Endothelial cell of umbilical vein (primary cell): Measurements from ENCODE around the gene ALOX5. TPM values are rescaled to one million over a fixed set of nuclear protein-coding genes. Genes with fewer than 3 reads are reported as not detected.

ENCODE experiments used
- BruUV-seq: library from RNA; stranded (reverse); fragments of 400-500 nt; replicated peaks from 2 replicates; lab custom pipeline; 2021; lab: Mats Ljungman, UMichigan
- CTCF ChIA-PET: fragments of 300-600, 350-600 bp; sonication (Branson Sonifier 250); formaldehyde crosslinking; loops from one replicate; lab custom pipeline; 2021; ENCODE audit warnings: antibody characterized with exemption, inconsistent platforms; lab: Charles Lee
- POLR2A ChIA-PET: fragments of 300-600, 350-600 bp; sonication (Branson Sonifier 250); formaldehyde crosslinking; loops from one replicate; lab custom pipeline; 2021; ENCODE audit warnings: antibody characterized with exemption, inconsistent platforms; lab: Charles Lee
- DNase-seq: peaks from one replicate; pipeline ENCODE4 v3.0.0-alpha.2; 2011; ENCODE audit warnings: low read depth, low spot score
- FAIRE-seq: peaks from 2 replicates; lab custom pipeline; 2011; peaks lifted over from hg19 to GRCh38; lab: Jason Lieb, UNC
- H2AFZ ChIP-seq: 2 replicates; pipeline ENCODE4 v1.6.0; 2012; ENCODE audit warnings: low read depth, low read length, control low read depth, inconsistent platforms
- H3K27ac ChIP-seq: 2 replicates; pipeline ENCODE4 v1.5.1; 2011; ENCODE audit warnings: low read depth, mild to moderate bottlenecking, control low read depth, low read length, moderate library complexity; ENCODE audit not compliant: insufficient read depth
- H3K27me3 ChIP-seq, 2 experiments: 2 replicates each; pipeline versions ENCODE4 v1.6.0 to v1.6.1; 2011; ENCODE audit warnings: low read length in 2 of 2, mixed read lengths in 1 of 2; ENCODE audit not compliant: control insufficient read depth in 2 of 2, insufficient read depth in 2 of 2
- H3K36me3 ChIP-seq, 2 experiments: 2 replicates in 1 of 2; 3 replicates in 1 of 2; pipeline ENCODE4 v1.5.1; 2011; ENCODE audit warnings: low read length in 2 of 2, mild to moderate bottlenecking in 1 of 2, moderate library complexity in 1 of 2; ENCODE audit not compliant: control insufficient read depth in 2 of 2, insufficient read depth in 2 of 2; ENCODE audit errors: extremely low read depth in 1 of 2
- H3K4me1 ChIP-seq: 3 replicates; pipeline ENCODE4 v1.5.1; 2011; ENCODE audit warnings: mild to moderate bottlenecking, low read length; ENCODE audit not compliant: control insufficient read depth, insufficient read depth; ENCODE audit errors: extremely low read depth
- H3K4me2 ChIP-seq: 2 replicates; pipeline ENCODE4 v1.6.1; 2011; ENCODE audit warnings: low read length, control low read depth, mixed read lengths; ENCODE audit not compliant: insufficient read depth
- H3K4me3 ChIP-seq, 3 experiments: fragments of 200-600 bp in 1 of 3; sonication (generic), shearing (Covaris generic) in 1 of 3; replicated peaks in 1 of 3; 2 replicates each; pipeline ENCODE4 v1.5.1; 2011 to 2016; ENCODE audit warnings: control low read depth in 3 of 3, low read length in 3 of 3, mild to moderate bottlenecking in 2 of 3, inconsistent platforms in 1 of 3, low read depth in 1 of 3, moderate library complexity in 1 of 3; ENCODE audit not compliant: insufficient read depth in 1 of 3
- H3K79me2 ChIP-seq: 2 replicates; pipeline ENCODE4 v1.6.0; 2012; ENCODE audit warnings: low read length, inconsistent platforms; ENCODE audit not compliant: control insufficient read depth, insufficient read depth
- H3K9ac ChIP-seq: replicated peaks from 2 replicates; pipeline ENCODE3; 2011; ENCODE audit warnings: low read length, control low read depth; ENCODE audit not compliant: insufficient read depth; ENCODE audit errors: extremely low read depth
- H3K9me1 ChIP-seq: replicated peaks from 3 replicates; pipeline ENCODE4 v1.6.0; 2011; ENCODE audit warnings: mild to moderate bottlenecking, low read length; ENCODE audit not compliant: control insufficient read depth, insufficient read depth; ENCODE audit errors: extremely low read depth
- H3K9me3 ChIP-seq: replicated peaks from 2 replicates; pipeline ENCODE4 v1.5.1; 2012; ENCODE audit warnings: low read length, inconsistent platforms; ENCODE audit not compliant: control insufficient read depth, insufficient read depth
- H4K20me1 ChIP-seq: replicated peaks from 2 replicates; pipeline ENCODE3; 2011; ENCODE audit warnings: mild to moderate bottlenecking, low read length; ENCODE audit not compliant: control insufficient read depth, insufficient read depth; ENCODE audit errors: extremely low read depth
- EZH2 ChIP-seq: IDR thresholded peaks from 2 replicates; pipeline ENCODE4 v1.6.1; 2012; ENCODE audit warnings: borderline replicate concordance, low read depth, mild to moderate bottlenecking, moderate library complexity, low read length, inconsistent platforms; ENCODE audit not compliant: severe bottlenecking
- FOS ChIP-seq: IDR thresholded peaks from 2 replicates; pipeline ENCODE4 v1.6.1; 2011; ENCODE audit warnings: mild to moderate bottlenecking, low read length, moderate library complexity, borderline replicate concordance; ENCODE audit not compliant: insufficient read depth
- GATA2 ChIP-seq: IDR thresholded peaks from 2 replicates; pipeline ENCODE4 v1.7.0; 2011; ENCODE audit warnings: low read depth, mild to moderate bottlenecking, moderate library complexity, mixed read lengths, low read length; ENCODE audit not compliant: insufficient read length, insufficient read depth
- JUN ChIP-seq: IDR thresholded peaks from 2 replicates; pipeline ENCODE4 v1.6.1; 2011; ENCODE audit warnings: borderline replicate concordance, low read depth; ENCODE audit not compliant: insufficient read length, insufficient read depth
- MYC ChIP-seq: IDR thresholded peaks from one replicate; pipeline ENCODE4 v1.6.1; 2011; ENCODE audit warnings: mild to moderate bottlenecking, low read depth, low read length
- POLR2A ChIP-seq: IDR thresholded peaks from 2 replicates; pipeline ENCODE4 v1.6.1; 2012; ENCODE audit warnings: low read depth, mild to moderate bottlenecking, control low read depth, low read length
- POLR2AphosphoS5 ChIP-seq: IDR thresholded peaks from 2 replicates; pipeline ENCODE4 v1.6.1; 2012; ENCODE audit warnings: low read depth, mild to moderate bottlenecking, control low read depth, low read length, moderate library complexity; ENCODE audit not compliant: insufficient read depth
- dilution Hi-C: fragments of 300-500 bp; cut with MboI; formaldehyde crosslinking; loops from one replicate; pipeline ENCODE4 v1.15.0; 2019; ENCODE audit warnings: low sequenced_read_pairs; ENCODE audit not compliant: extremely low pct_ligation_motif_present
- intact Hi-C: fragments of 100-400 bp; cut with micrococcal nuclease; formaldehyde crosslinking; loops from one replicate; pipeline ENCODE4 v1.10.0; 2022
- polyA plus RNA-seq, 4 experiments: library from polyadenylated mRNA; depleted of rRNA in 3 of 4; stranded (reverse) in 3 of 4; unstranded in 1 of 4; fragments of >200 nt; gene quantifications; 2 replicates each; pipeline versions ENCODE4 v1.2.1 to v1.2.3, GENCODE V29; 2011 to 2012; ENCODE audit warnings: missing spikeins in 1 of 4
- total RNA-seq: library from RNA; stranded (reverse); gene quantifications from 2 replicates; pipeline ENCODE4 v1.2.3, GENCODE V29; 2021
- TF ChIP-seq, protein P1 (sequence below): IDR thresholded peaks from 2 replicates; pipeline ENCODE4 v1.6.1; 2011; ENCODE audit not compliant: insufficient read depth, insufficient read length
- TF ChIP-seq, protein P2 (sequence below), 2 donors: IDR thresholded peaks; 1 replicate in 1 of 2; 2 replicates in 1 of 2; pipeline ENCODE4 v1.5.1; 2011; ENCODE audit warnings: low read length in 2 of 2, mild to moderate bottlenecking in 2 of 2, moderate library complexity in 2 of 2, control low read depth in 1 of 2, inconsistent platforms in 1 of 2, low read depth in 1 of 2; ENCODE audit not compliant: insufficient read depth in 1 of 2; ENCODE audit errors: extremely low read depth in 1 of 2

Gene ALOX5
- total and polyA plus RNA-seq, 2 donors (not counting 3 experiments of a cell fraction or from before 2014, with no cell fraction given), result 0.04 TPM; not detected in 1

DNA sequence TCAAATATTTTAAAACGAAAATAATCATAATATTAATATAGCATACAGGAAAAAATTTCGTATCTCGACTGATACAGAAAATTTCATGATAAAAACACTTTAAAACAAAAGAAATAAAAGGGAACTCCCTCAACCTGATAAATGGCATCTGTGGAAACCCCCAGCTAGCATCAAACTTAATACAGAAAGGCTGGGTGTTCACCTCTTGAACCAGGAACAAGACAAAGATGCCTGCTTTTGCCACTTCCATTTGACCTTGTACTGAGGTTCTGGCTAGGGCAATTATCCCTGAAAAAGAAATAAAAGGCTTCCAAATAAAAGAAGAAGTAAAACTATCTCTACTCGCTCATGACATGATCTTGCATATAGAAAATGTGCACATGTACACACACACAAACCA lies 2.5 kb upstream of the ALOX5 start:
- no peaks in the 10 kb centered on the region for H3K9me3 ChIP-seq
- CTCF ChIA-PET, result no interaction called here
- no peak for FAIRE-seq
- no peaks in the 10 kb centered on the region for H3K9me1 ChIP-seq
- POLR2A ChIA-PET, result no interaction called here
- no peak overlapping the region for H2AFZ ChIP-seq
- peaks cover 8% of the 10 kb centered on the region for H3K4me1 ChIP-seq
- no peak for DNase-seq
- no peak overlapping the region for H3K9ac ChIP-seq
- H3K4me2 ChIP-seq, result no peak overlapping the region
- H3K27me3 ChIP-seq, result peaks cover 26 to 44% of the 10 kb centered on the region in 2 experiments
- TF ChIP-seq, protein P1, sequence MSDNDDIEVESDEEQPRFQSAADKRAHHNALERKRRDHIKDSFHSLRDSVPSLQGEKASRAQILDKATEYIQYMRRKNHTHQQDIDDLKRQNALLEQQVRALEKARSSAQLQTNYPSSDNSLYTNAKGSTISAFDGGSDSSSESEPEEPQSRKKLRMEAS, result no peak
- TF ChIP-seq GATA2 (no peak), POLR2A (no peak), FOS (no peak), EZH2 (no peak), JUN (no peak), POLR2AphosphoS5 (no peak), MYC (no peak)
- TF ChIP-seq, protein P2, sequence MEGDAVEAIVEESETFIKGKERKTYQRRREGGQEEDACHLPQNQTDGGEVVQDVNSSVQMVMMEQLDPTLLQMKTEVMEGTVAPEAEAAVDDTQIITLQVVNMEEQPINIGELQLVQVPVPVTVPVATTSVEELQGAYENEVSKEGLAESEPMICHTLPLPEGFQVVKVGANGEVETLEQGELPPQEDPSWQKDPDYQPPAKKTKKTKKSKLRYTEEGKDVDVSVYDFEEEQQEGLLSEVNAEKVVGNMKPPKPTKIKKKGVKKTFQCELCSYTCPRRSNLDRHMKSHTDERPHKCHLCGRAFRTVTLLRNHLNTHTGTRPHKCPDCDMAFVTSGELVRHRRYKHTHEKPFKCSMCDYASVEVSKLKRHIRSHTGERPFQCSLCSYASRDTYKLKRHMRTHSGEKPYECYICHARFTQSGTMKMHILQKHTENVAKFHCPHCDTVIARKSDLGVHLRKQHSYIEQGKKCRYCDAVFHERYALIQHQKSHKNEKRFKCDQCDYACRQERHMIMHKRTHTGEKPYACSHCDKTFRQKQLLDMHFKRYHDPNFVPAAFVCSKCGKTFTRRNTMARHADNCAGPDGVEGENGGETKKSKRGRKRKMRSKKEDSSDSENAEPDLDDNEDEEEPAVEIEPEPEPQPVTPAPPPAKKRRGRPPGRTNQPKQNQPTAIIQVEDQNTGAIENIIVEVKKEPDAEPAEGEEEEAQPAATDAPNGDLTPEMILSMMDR (IDR thresholded peaks at IDR 0.05; ENCODE audit: extremely low read depth in 1 of 2, insufficient read depth in 1 of 2, low read depth in 1 of 2, low read length in 2 of 2), result no peak
- BruUV-seq, result no TSS peak
- intact Hi-C loops (loop anchor here (5.0 kb wide), 2 partner anchors 74 to 364 kb away; no protein-coding TSS in a partner anchor), dilution Hi-C loops (no loop called here)
- no peaks in the 10 kb centered on the region for H4K20me1 ChIP-seq
- no peak overlapping the region for H3K27ac ChIP-seq
- no peaks in the 10 kb centered on the region for H3K36me3 ChIP-seq
- no peaks in the 10 kb centered on the region for H3K79me2 ChIP-seq
- H3K4me3 ChIP-seq, result no peak overlapping the region
